K562 (cell line): ENCODE results near the gene PARP1. TPM values are rescaled to one million over a fixed set of nuclear protein-coding genes. Genes with fewer than 3 reads are reported as not detected.

Experiments
- ATAC-seq: fragments of 200-7000 bp; cut with Tn5 transposase; 3 replicates; pipeline ENCODE4 v1.9.1; 2020; ENCODE audit warnings: moderate library complexity
- BruUV-seq: library from RNA; stranded (reverse); fragments of 400-500 nt; replicated peaks from 2 replicates; lab custom pipeline; 2021; lab: Mats Ljungman, UMichigan
- CTCF ChIA-PET: fragments of 300-600 bp; formaldehyde crosslinking; extraction: SDS; loops from one replicate; lab custom pipeline; 2021; ENCODE audit warnings: low intra/inter-chr PET ratio; lab: Yijun Ruan, JAX
- POLR2A ChIA-PET: fragments of 300-600, 350-650 bp; sonication (Branson Sonifier 250); formaldehyde crosslinking; extraction: SDS; loops from one replicate; lab custom pipeline; 2021; ENCODE audit warnings: antibody characterized with exemption, inconsistent platforms; lab: Yijun Ruan, JAX
- DNase-seq, 4 experiments: peaks; one replicate each; pipeline versions ENCODE4 v3.0.0 to v3.0.0-alpha.2; 2011 to 2018; ENCODE audit warnings: low spot score in 3 of 4, mixed read lengths in 3 of 4; ENCODE audit errors: extremely low read depth in 1 of 4
- FAIRE-seq: peaks from 2 replicates; lab custom pipeline; 2011; peaks lifted over from hg19 to GRCh38; lab: Jason Lieb, UNC
- H2AFZ ChIP-seq: 2 replicates; pipeline ENCODE4 v1.6.0; 2011; ENCODE audit warnings: low read depth, low read length, control low read depth, inconsistent platforms
- H3K27ac ChIP-seq: fragments of 200-600 bp; 3 replicates; pipeline ENCODE4 v1.8.0; 2011; ENCODE audit warnings: low read depth, mild to moderate bottlenecking, control low read depth, inconsistent platforms, low read length, moderate library complexity, mixed read lengths; ENCODE audit errors: extremely low read depth
- H3K27me3 ChIP-seq, 2 experiments: fragments of 300-600 bp in 1 of 2; 2 replicates in 1 of 2; 3 replicates in 1 of 2; pipeline versions ENCODE4 v1.6.0 to v1.8.0; 2011; ENCODE audit warnings: inconsistent platforms in 2 of 2, low read length in 2 of 2, mild to moderate bottlenecking in 1 of 2, mixed read lengths in 1 of 2, moderate library complexity in 1 of 2; ENCODE audit not compliant: control insufficient read depth in 2 of 2, insufficient read depth in 2 of 2
- H3K36me3 ChIP-seq: fragments of 300-600 bp; 3 replicates; pipeline ENCODE4 v1.8.0; 2011; ENCODE audit warnings: mild to moderate bottlenecking, low read length, inconsistent platforms; ENCODE audit not compliant: control insufficient read depth, insufficient read depth
- H3K4me1 ChIP-seq, 2 experiments: fragments of 200-600 bp in 1 of 2; replicated peaks in 1 of 2; 2 replicates in 1 of 2; 3 replicates in 1 of 2; pipeline versions ENCODE4 v1.5.1 to v1.8.0; 2011; ENCODE audit warnings: inconsistent platforms in 2 of 2, low read length in 2 of 2, mild to moderate bottlenecking in 1 of 2, mixed read lengths in 1 of 2, moderate library complexity in 1 of 2; ENCODE audit not compliant: control insufficient read depth in 2 of 2, insufficient read depth in 2 of 2
- H3K4me2 ChIP-seq: 2 replicates; pipeline ENCODE4 v1.6.1; 2011; ENCODE audit warnings: low read length, control low read depth, inconsistent platforms, mixed read lengths; ENCODE audit not compliant: insufficient read depth
- H3K4me3 ChIP-seq: fragments of 200-600 bp; sonication (generic), shearing (Covaris generic); 2 replicates; pipeline ENCODE4 v1.5.1; 2016; ENCODE audit warnings: control low read depth, inconsistent platforms
- H3K79me2 ChIP-seq: fragments of 200-600 bp; 3 replicates; pipeline ENCODE4 v1.8.0; 2011; ENCODE audit warnings: low read length, inconsistent platforms; ENCODE audit not compliant: control insufficient read depth, insufficient read depth
- H3K9ac ChIP-seq, 2 experiments: 2 replicates each; pipeline versions ENCODE4 v1.6.0 to v1.6.1; 2011; ENCODE audit warnings: low read depth in 2 of 2, low read length in 2 of 2, control low read depth in 1 of 2, inconsistent platforms in 1 of 2, mild to moderate bottlenecking in 1 of 2, mixed read lengths in 1 of 2; ENCODE audit not compliant: insufficient read depth in 1 of 2
- H3K9me1 ChIP-seq: one replicate; pipeline ENCODE4 v1.6.0; 2011; ENCODE audit warnings: inconsistent platforms, mild to moderate bottlenecking, low read length, moderate library complexity; ENCODE audit not compliant: control insufficient read depth, insufficient read depth
- H3K9me3 ChIP-seq: replicated peaks from 2 replicates; pipeline ENCODE4 v1.5.1; 2011; ENCODE audit warnings: low read depth, low read length, inconsistent platforms; ENCODE audit not compliant: control insufficient read depth, insufficient read depth
- H4K20me1 ChIP-seq: replicated peaks from 2 replicates; pipeline ENCODE4 v1.6.1; 2011; ENCODE audit warnings: low read length, inconsistent platforms, mixed read lengths; ENCODE audit not compliant: control insufficient read depth, insufficient read depth
- HOMEZ ChIP-seq: fragments of 250-450 bp; sonication (Bioruptor Pico); IDR thresholded peaks from 2 replicates; pipeline ENCODE4 v1.4.0; 2020; ENCODE audit warnings: mild to moderate bottlenecking, moderate library complexity
- POLR2G ChIP-seq: fragments of 200-400 bp; formaldehyde crosslinking; IDR thresholded peaks from 2 replicates; pipeline ENCODE4 v1.6.1; 2017; ENCODE audit warnings: low read depth, mild to moderate bottlenecking, antibody characterized with exemption, low read length, moderate library complexity
- WGBS: fragments of 100-300 bp; shearing (Covaris generic); methylation state at CpG from one replicate; pipeline ENCODE4 v1.1.6; 2016; ENCODE audit warnings: low coverage, mixed read lengths; ENCODE audit not compliant: insufficient coverage; ENCODE audit errors: missing lambda C conversion rate; 5-methylcytosine and 5-hydroxymethylcytosine counted together
- in situ Hi-C: fragments of 300-500 bp; cut with MboI; formaldehyde crosslinking; loops from 4 replicates; pipeline ENCODE4 v1.15.0; 2018; ENCODE audit warnings: inconsistent platforms, mixed read lengths
- intact Hi-C: fragments of 100-400 bp; cut with micrococcal nuclease; formaldehyde crosslinking; loops from 2 replicates; pipeline ENCODE4 v1.14.2; 2022
- polyA plus RNA-seq, 8 experiments: library from polyadenylated mRNA; depleted of rRNA in 4 of 8; stranded (reverse) in 5 of 8; unstranded in 3 of 8; fragments of >200 nt; fragmentation: Nextera tagmentation in 2 of 8; fragmentation: Illumina TruSeq in 1 of 8; extraction: Ambion mirVana in 2 of 8; extraction: Trizol in 1 of 8; gene quantifications; 2 replicates each; pipeline versions ENCODE4 v1.2.1 to v1.2.3, GENCODE V29; 2011 to 2014; ENCODE audit warnings: inconsistent platforms in 1 of 8, missing spikeins in 1 of 8
- total RNA-seq, 7 experiments: library from RNA; depleted of rRNA in 6 of 7; stranded (reverse); fragments of >200 nt in 6 of 7; fragmentation: Illumina TruSeq in 2 of 7; extraction: Trizol in 2 of 7; gene quantifications; 2 replicates each; pipeline versions ENCODE4 v1.2.1 to v1.2.3, GENCODE V29; 2011 to 2021; ENCODE audit warnings: low replicate concordance in 1 of 7

The PARP1 gene
- total and polyA plus RNA-seq, 9 of the 15 experiments (the other 6 are each of a cell fraction or from before 2014, with no cell fraction given): 121 to 306 (median 250) TPM

- Histone ChIP-seq H3K79me2 (no peaks in the 10 kb centered on the region), H3K4me3 (no peak overlapping the region), H3K9ac (no peak overlapping the region), H3K9me1 (no peaks in the 10 kb centered on the region), H3K4me2 (no peak overlapping the region), H3K9me3 (no peaks in the 10 kb centered on the region), H4K20me1 (no peaks in the 10 kb centered on the region), H3K4me1 (no peaks in the 10 kb centered on the region), H3K27ac (no peak overlapping the region), H3K27me3 (no peaks in the 10 kb centered on the region), H2AFZ (no peak overlapping the region), H3K36me3 (peaks cover 100% of the 10 kb centered on the region)
- BruUV-seq: no TSS peak
- DNase-seq (no peak), FAIRE-seq (no peak), ATAC-seq (no peak)
- ChIA-PET POLR2A (interaction anchor here (2.3 kb wide), 1 partner anchor 9 kb away, joined by 9 read pairs; no protein-coding TSS in a partner anchor), CTCF (no interaction called here)
- intact Hi-C loops: no loop called here
- 92% methylated on average over 11 of the region's 11 CpGs for WGBS
- in situ Hi-C loops: no loop called here
- TF ChIP-seq HOMEZ (CRISPR knock-in tag) (no peak), POLR2G (0 out of 2 replicates have a peak, but pooled peaks have one; percentile 22)
Measured at GRCh38 chr1:226371866-226372490, 35.9 kb downstream of the PARP1 start.
